Liver (tissue), 9 donors: ENCODE data around the gene SLC9A3. TPM values are rescaled to one million over a fixed set of nuclear protein-coding genes. Genes with fewer than 3 reads are reported as not detected.

Experiments
- DNase-seq: peaks from one replicate; pipeline ENCODE4 v3.0.0-alpha.2; 2017; ENCODE audit warnings: low spot score
- H3K27ac ChIP-seq, 2 donors: one replicate each; pipeline ENCODE4 v1.7.0; 2013; ENCODE audit warnings: inconsistent platforms in 2 of 2, low read length in 2 of 2, control low read depth in 1 of 2, low read depth in 1 of 2, mild to moderate bottlenecking in 1 of 2
- H3K27me3 ChIP-seq, 4 donors: one replicate each; pipeline versions ENCODE4 v1.6.1 to v1.7.0; 2013; ENCODE audit warnings: low read length in 3 of 4, inconsistent platforms in 1 of 4, mild to moderate bottlenecking in 1 of 4, moderate library complexity in 1 of 4; ENCODE audit not compliant: control insufficient read depth in 4 of 4, insufficient read depth in 4 of 4
- H3K36me3 ChIP-seq, 4 donors: one replicate each; pipeline versions ENCODE4 v1.6.1 to v1.7.0; 2013; ENCODE audit warnings: low read length in 3 of 4, mild to moderate bottlenecking in 3 of 4, low read depth in 1 of 4, moderate library complexity in 1 of 4; ENCODE audit not compliant: control insufficient read depth in 4 of 4, insufficient read depth in 3 of 4
- H3K4me1 ChIP-seq, 4 donors: one replicate each; pipeline versions ENCODE4 v1.6.1 to v1.7.0; 2013; ENCODE audit warnings: low read length in 3 of 4, mild to moderate bottlenecking in 3 of 4, moderate library complexity in 1 of 4; ENCODE audit not compliant: control insufficient read depth in 4 of 4, insufficient read depth in 4 of 4
- H3K4me3 ChIP-seq, 3 donors: one replicate each; pipeline versions ENCODE4 v1.6.1 to v1.7.0; 2013; ENCODE audit warnings: low read length in 3 of 3, control low read depth in 1 of 3, low read depth in 1 of 3, mild to moderate bottlenecking in 1 of 3
- H3K9ac ChIP-seq, 2 donors: one replicate each; pipeline ENCODE4 v1.7.0; 2013; ENCODE audit warnings: low read length in 2 of 2, mild to moderate bottlenecking in 2 of 2, moderate library complexity in 2 of 2, control low read depth in 1 of 2, low read depth in 1 of 2
- H3K9me3 ChIP-seq, 4 donors: one replicate each; pipeline versions ENCODE4 v1.6.1 to v1.7.0; 2013; ENCODE audit warnings: low read length in 3 of 4; ENCODE audit not compliant: control insufficient read depth in 4 of 4
- CTCF ChIP-seq: fragments of 150-350 bp; IDR thresholded peaks from 2 replicates; pipeline ENCODE4 v1.5.1; 2017; ENCODE audit warnings: improper control_type of control experiment, low read depth, low read length; ENCODE audit not compliant: missing input control
- EGR1 ChIP-seq, 2 donors: IDR thresholded peaks; 2 replicates each; pipeline ENCODE4 v1.6.1; 2016 to 2018; ENCODE audit warnings: antibody characterized with exemption in 2 of 2, low read depth in 2 of 2
- FOXA1 ChIP-seq: IDR thresholded peaks from 2 replicates; pipeline ENCODE4 v1.6.1; 2016; ENCODE audit warnings: antibody characterized with exemption
- FOXA2 ChIP-seq: IDR thresholded peaks from 2 replicates; pipeline ENCODE4 v1.6.1; 2016; ENCODE audit warnings: antibody characterized with exemption
- HNF4G ChIP-seq: IDR thresholded peaks from 2 replicates; pipeline ENCODE4 v1.6.1; 2016; ENCODE audit warnings: antibody characterized with exemption
- JUND ChIP-seq, 2 donors: IDR thresholded peaks; 2 replicates each; pipeline ENCODE4 v1.6.1; 2016; ENCODE audit warnings: antibody characterized with exemption in 2 of 2
- NR2F2 ChIP-seq: IDR thresholded peaks from 2 replicates; pipeline ENCODE4 v1.6.1; 2016; ENCODE audit warnings: antibody characterized with exemption
- RAD21 ChIP-seq, 2 donors: IDR thresholded peaks; 2 replicates each; pipeline ENCODE4 v1.6.1; 2016; ENCODE audit warnings: antibody characterized with exemption in 2 of 2, mild to moderate bottlenecking in 2 of 2
- RXRA ChIP-seq, 2 donors: IDR thresholded peaks; 2 replicates each; pipeline ENCODE4 v1.6.1; 2017 to 2018; ENCODE audit warnings: antibody characterized with exemption in 2 of 2, mild to moderate bottlenecking in 1 of 2
- SP1 ChIP-seq: IDR thresholded peaks from 2 replicates; pipeline ENCODE4 v1.6.1; 2018; ENCODE audit warnings: antibody characterized with exemption, mild to moderate bottlenecking
- YY1 ChIP-seq: IDR thresholded peaks from 2 replicates; pipeline ENCODE4 v1.6.1; 2016; ENCODE audit warnings: antibody characterized with exemption, mild to moderate bottlenecking
- WGBS: extraction: QIAGEN DNeasy Blood & Tissue Kit; methylation state at CpG from one replicate; pipeline ENCODE4 v1.1.7; 2013; 5-methylcytosine and 5-hydroxymethylcytosine counted together
- polyA plus RNA-seq, 2 donors: library from polyadenylated mRNA; stranded (reverse) in 1 of 2; unstranded in 1 of 2; fragments of 200-250 nt in 1 of 2; fragments of >200 nt in 1 of 2; fragmentation: Nextera tagmentation in 1 of 2; extraction: Ambion mirVana in 1 of 2; gene quantifications; one replicate each; pipeline versions ENCODE4 v1.2.1 to v1.2.3, GENCODE V29; 2013 to 2015
- total RNA-seq, 2 donors: library from RNA; depleted of rRNA; stranded (reverse); fragments of >200 nt; gene quantifications; one replicate each; pipeline ENCODE4 v1.2.3, GENCODE V29; 2014
- donor health status: healthy.
- donor health status: healthy.
- donor health status: healthy.
- donor health status: healthy.
- donor health status: healthy.

Gene SLC9A3
- total and polyA plus RNA-seq, 4 donors = 0.31 to 1.0 (median 0.67) TPM

DNA sequence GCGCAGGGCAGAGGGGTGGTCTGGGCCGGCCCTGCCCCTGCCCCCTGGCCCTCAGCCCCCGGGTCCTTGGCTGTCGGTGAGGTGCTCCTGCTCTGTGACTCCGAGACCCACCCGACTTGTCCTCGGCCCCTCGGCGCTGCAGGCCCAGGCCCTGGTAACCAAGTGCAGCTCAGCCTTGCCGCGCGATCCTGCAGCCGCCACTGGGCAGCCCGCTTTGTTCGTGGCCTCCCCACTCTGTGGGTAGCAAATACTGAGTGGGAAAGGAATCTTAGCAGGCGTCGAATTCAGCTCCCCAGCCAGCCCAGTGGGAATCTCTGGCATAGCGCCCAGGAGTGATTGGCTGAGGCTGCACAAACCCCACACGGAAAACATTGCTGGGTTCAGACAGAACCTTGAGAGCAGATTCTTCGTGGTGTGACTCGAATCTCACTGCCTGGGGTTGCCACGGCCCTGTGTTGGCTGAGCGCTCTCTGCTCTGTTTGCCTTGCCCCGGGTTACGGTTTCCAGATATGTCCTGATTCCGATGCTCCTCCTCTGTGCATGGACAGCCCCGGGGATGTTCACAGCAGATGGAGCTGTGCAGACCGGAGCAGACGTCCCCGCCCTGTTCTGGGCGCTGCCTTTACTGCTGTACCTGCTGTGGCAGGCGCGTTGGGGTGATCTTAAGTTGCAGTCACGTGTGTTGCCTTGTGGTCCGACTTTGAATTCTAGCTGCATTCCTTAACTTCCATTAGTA lies 94.6 kb downstream of the SLC9A3 start:
- peak; percentile 22 for DNase-seq
- TF ChIP-seq RAD21 (IDR thresholded peaks at IDR 0.05) (no peak), RXRA (IDR thresholded peaks at IDR 0.05) (no peak), HNF4G (no peak), SP1 (no peak), JUND (IDR thresholded peaks at IDR 0.05) (no peak), CTCF (no peak)
- Histone ChIP-seq H3K27ac (no peak overlapping the region), H3K9me3 (no peaks in the 10 kb centered on the region), H3K27me3 (peaks cover 0 to 2% (median 0%) of the 10 kb centered on the region in 4 donors), H3K9ac (no peak overlapping the region), H3K4me1 (no peaks in the 10 kb centered on the region), H3K4me3 (no peak overlapping the region), H3K36me3 (no peaks in the 10 kb centered on the region)
- WGBS = 81% methylated on average over 35 of the region's 35 CpGs

DNA sequence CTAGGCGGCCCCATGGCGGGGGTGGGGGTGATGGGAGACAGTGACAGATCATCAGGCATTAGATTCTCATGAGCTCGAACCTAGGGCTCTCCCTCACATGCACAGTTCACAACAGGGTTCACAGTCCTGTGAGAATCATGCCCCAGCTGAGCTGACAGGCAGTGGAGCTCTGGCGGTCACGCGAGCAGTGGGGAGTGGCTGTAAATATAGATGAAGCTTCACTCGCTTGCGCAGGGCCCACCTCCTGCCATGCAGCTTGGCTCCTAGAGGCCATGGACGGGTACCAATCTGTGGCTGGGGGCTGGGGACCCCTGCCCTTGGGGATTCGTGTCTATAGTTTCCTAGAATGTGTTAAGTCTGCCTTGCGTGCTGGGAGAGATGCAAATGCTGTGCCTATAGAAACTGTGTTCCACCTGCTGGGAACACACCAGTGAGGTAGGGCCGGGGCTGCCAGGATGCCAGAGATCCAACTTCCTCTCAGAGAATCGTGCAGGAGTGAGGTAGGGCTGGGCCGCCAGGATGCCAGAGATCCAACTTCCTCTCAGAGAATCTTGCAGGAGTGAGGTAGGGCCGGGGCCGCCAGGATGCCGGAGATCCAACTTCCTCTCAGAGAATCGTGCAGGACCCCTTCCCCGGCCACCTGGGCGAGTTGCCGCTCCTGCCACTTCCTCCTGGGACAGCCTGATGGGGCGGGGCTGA lies 95.3 kb downstream of the SLC9A3 start:
- Histone ChIP-seq H3K4me3 (no peak overlapping the region), H3K9ac (no peak overlapping the region), H3K36me3 (no peaks in the 10 kb centered on the region), H3K4me1 (no peaks in the 10 kb centered on the region), H3K27ac (no peak overlapping the region), H3K9me3 (no peaks in the 10 kb centered on the region), H3K27me3 (peaks cover 0 to 2% (median 0%) of the 10 kb centered on the region in 4 donors)
- WGBS = 83% methylated on average over 22 of the region's 22 CpGs
- peak; percentile 28 for DNase-seq
- TF ChIP-seq NR2F2 (no peak), YY1 (no peak), CTCF (no peak), EGR1 (IDR thresholded peaks at IDR 0.05; ENCODE audit: low read depth in 2 of 2) (no peak), FOXA2 (no peak), FOXA1 (no peak)

GRCh38 chr5:428219-428618 lies 96.0 kb downstream of the SLC9A3 start:
- H3K9ac ChIP-seq = no peak overlapping the region

More at GRCh38 chr5:428219-428618, 96.0 kb downstream of the SLC9A3 start:
- Histone ChIP-seq H3K4me3 (no peak overlapping the region), H3K9me3 (no peaks in the 10 kb centered on the region), H3K36me3 (no peaks in the 10 kb centered on the region), H3K27me3 (peaks cover 0 to under 1% (median 0%) of the 10 kb centered on the region in 4 donors), H3K4me1 (no peaks in the 10 kb centered on the region), H3K27ac (no peak overlapping the region)
- no peak for DNase-seq
- WGBS = 92% methylated on average over 11 of the region's 11 CpGs
- TF ChIP-seq RAD21 (IDR thresholded peaks at IDR 0.05) (no peak), EGR1 (IDR thresholded peaks at IDR 0.05; ENCODE audit: low read depth in 2 of 2) (no peak), FOXA2 (no peak), SP1 (no peak), CTCF (no peak)
